Activated T-cell treated with anti-CD3 and anti-CD28 coated beads, Interleukin-2, amount 50 U/mL, for 72 hours (primary cell): ENCODE data around the gene FMN1. TPM values are rescaled to one million over a fixed set of nuclear protein-coding genes. Genes with fewer than 3 reads are reported as not detected.

Experiments used
- ATAC-seq, 2 donors: fragments of 150-1000 bp; cut with Tn5 transposase; replicated peaks in 1 of 2; 2 replicates each; pipeline ENCODE4 v1.10.0; 2021; ENCODE audit warnings: moderate library complexity in 2 of 2, mild to moderate bottlenecking in 1 of 2
- DNase-seq, 2 donors: peaks; one replicate each; pipeline ENCODE4 v3.0.0; 2021 to 2022; ENCODE audit warnings: mixed read lengths in 1 of 2
- H3K27ac Mint-ChIP-seq: one replicate; pipeline ENCODE4 v1.8.0; 2022; ENCODE audit warnings: mild to moderate bottlenecking, moderate library complexity, mixed read lengths
- H3K27me3 Mint-ChIP-seq: one replicate; pipeline ENCODE4 v1.8.0; 2022; ENCODE audit warnings: low read depth, mixed read lengths
- H3K36me3 Mint-ChIP-seq, 2 donors: one replicate each; pipeline ENCODE4 v1.8.0; 2022; ENCODE audit warnings: mixed read lengths in 2 of 2, mild to moderate bottlenecking in 1 of 2; ENCODE audit not compliant: insufficient read depth in 2 of 2
- H3K4me1 Mint-ChIP-seq: one replicate; pipeline ENCODE4 v1.8.0; 2022; ENCODE audit warnings: low read depth, mixed read lengths
- H3K4me3 Mint-ChIP-seq, 2 donors: one replicate each; pipeline ENCODE4 v1.8.0; 2022; ENCODE audit warnings: mild to moderate bottlenecking in 2 of 2, mixed read lengths in 2 of 2, moderate library complexity in 2 of 2
- H3K9me3 Mint-ChIP-seq, 2 donors: one replicate each; pipeline ENCODE4 v1.8.0; 2022; ENCODE audit warnings: mixed read lengths in 2 of 2
- total RNA-seq, 2 donors: library from RNA; stranded (reverse); gene quantifications; one replicate each; pipeline ENCODE4 v1.2.3, GENCODE V29; 2022

The FMN1 gene
- total RNA-seq, 2 donors from 2014 or later, result 0.74 to 1.1 TPM

DNA sequence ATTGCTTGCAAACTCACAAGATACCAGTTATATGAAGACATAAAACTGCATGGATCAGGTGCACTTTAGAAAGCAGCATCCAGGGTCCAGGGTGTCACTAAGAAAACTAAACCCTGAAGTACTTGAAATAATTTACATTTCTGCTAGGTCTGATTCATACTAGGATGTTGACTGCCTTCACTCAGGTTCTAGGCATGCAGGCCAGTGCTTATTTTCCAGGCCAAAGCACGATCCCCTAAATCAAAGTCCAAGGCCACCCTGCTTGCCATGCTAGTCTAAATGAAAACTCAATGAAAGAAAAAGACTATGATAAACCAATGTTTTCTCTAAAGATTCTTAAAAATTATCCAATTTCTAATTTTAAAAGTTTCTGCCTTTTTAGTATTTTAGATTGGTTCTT, 427.3 kb downstream of the FMN1 start:
- H3K27me3 Mint-ChIP-seq, result peaks cover 7% of the 10 kb centered on the region
- H3K9me3 Mint-ChIP-seq, result no peaks in the 10 kb centered on the region
- H3K27ac Mint-ChIP-seq, result no peak overlapping the region
- ATAC-seq (no peak), DNase-seq (no peak)
- H3K4me3 Mint-ChIP-seq, result no peak overlapping the region
- no peaks in the 10 kb centered on the region for H3K4me1 Mint-ChIP-seq
- H3K36me3 Mint-ChIP-seq, result no peaks in the 10 kb centered on the region

GRCh38 chr15:32766101-32766500, 428.4 kb downstream of the FMN1 start:
- Mint-ChIP-seq H3K36me3 (no peaks in the 10 kb centered on the region), H3K4me3 (no peak overlapping the region), H3K27ac (no peak overlapping the region), H3K4me1 (no peaks in the 10 kb centered on the region), H3K9me3 (no peaks in the 10 kb centered on the region), H3K27me3 (peaks cover 15% of the 10 kb centered on the region)
- ATAC-seq (no peak), DNase-seq (no peak)

GRCh38 chr15:32765236-32765635, 429.3 kb downstream of the FMN1 start:
- H3K36me3 Mint-ChIP-seq, result no peaks in the 10 kb centered on the region
- peaks cover 23% of the 10 kb centered on the region for H3K27me3 Mint-ChIP-seq
- ATAC-seq (no peak), DNase-seq (no peak)
- no peak overlapping the region for H3K4me3 Mint-ChIP-seq
- H3K27ac Mint-ChIP-seq, result no peak overlapping the region
- no peaks in the 10 kb centered on the region for H3K4me1 Mint-ChIP-seq
- H3K9me3 Mint-ChIP-seq, result no peaks in the 10 kb centered on the region

GRCh38 chr15:32763295-32763694, 431.2 kb downstream of the FMN1 start:
- no peak for DNase-seq
- H3K4me1 Mint-ChIP-seq, result no peaks in the 10 kb centered on the region
- no peaks in the 10 kb centered on the region for H3K36me3 Mint-ChIP-seq
- ATAC-seq, result no peak
- H3K9me3 Mint-ChIP-seq, result no peaks in the 10 kb centered on the region
- H3K27ac Mint-ChIP-seq, result no peak overlapping the region
- peaks cover 32% of the 10 kb centered on the region for H3K27me3 Mint-ChIP-seq
- H3K4me3 Mint-ChIP-seq, result no peak overlapping the region

DNA sequence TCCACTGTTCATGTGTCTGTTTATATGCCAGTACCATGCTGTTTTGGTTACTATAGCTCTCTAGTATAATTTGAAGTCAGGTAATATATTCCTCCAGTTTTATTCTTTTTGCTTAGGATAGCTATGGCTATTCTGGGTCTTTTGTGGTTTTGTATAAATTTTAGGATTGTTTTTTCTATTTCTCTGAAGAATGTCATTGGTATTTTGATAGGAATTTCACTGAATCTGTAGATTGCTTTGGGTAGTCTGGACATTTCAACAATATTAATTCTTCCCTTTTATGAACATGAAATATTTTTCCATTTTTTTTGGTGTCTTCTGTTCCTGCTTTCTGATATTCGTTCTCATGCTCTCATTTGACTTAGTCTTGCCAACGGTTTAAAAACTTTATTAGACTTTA, 437.1 kb downstream of the FMN1 start:
- DNase-seq (no peak), ATAC-seq (no peak)
- Mint-ChIP-seq H3K9me3 (no peaks in the 10 kb centered on the region), H3K27me3 (peaks cover 64% of the 10 kb centered on the region), H3K4me3 (no peak overlapping the region), H3K4me1 (no peaks in the 10 kb centered on the region), H3K27ac (no peak overlapping the region), H3K36me3 (no peaks in the 10 kb centered on the region)

DNA sequence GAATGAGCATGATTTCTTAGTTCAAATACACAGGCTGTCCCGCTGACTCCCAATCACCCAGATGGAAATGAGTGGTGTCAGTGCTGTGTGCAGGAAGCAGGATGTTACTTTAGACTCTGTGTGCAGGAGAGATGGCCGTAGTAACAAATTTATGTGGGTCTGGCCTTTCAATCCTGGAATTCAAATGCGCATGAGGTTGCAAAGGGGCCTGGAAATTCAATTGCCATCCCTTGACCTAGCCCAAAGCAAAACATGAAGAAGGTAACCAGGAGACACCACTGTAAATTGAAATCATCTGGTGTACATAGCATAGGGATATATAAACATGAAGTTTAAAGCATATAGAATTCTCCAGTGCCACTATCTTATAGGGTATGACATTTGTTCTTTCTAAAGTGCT, 443.5 kb downstream of the FMN1 start:
- Mint-ChIP-seq H3K9me3 (no peaks in the 10 kb centered on the region), H3K4me1 (no peaks in the 10 kb centered on the region), H3K36me3 (no peaks in the 10 kb centered on the region), H3K4me3 (no peak overlapping the region), H3K27ac (no peak overlapping the region), H3K27me3 (peaks cover 14% of the 10 kb centered on the region)
- DNase-seq (no peak), ATAC-seq (no peak)

DNA sequence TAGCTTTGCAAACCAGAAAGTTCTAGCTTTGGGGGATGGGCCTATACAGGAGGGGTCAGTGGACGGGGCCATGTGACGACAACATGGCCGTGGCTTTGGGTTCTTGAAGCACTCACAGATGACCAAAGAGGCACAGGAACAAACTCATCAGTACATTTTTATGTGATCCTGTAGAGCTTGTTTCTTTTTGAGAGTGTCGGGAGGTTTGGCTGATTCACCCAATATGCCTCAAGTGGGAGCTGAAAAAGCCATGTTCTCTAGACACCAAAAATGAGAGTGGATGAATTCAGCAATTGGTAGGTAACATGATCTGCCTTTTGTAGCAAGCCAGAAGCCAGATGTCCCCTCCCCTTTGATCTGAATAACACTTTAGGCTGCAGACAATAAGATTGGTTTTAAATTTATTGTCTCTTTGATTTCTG, 446.6 kb downstream of the FMN1 start:
- no peak overlapping the region for H3K27ac Mint-ChIP-seq
- H3K4me3 Mint-ChIP-seq, result no peak overlapping the region
- H3K4me1 Mint-ChIP-seq, result no peaks in the 10 kb centered on the region
- peaks cover 6% of the 10 kb centered on the region for H3K27me3 Mint-ChIP-seq
- no peaks in the 10 kb centered on the region for H3K9me3 Mint-ChIP-seq
- H3K36me3 Mint-ChIP-seq, result no peaks in the 10 kb centered on the region
- ATAC-seq, result no peak
- DNase-seq, result no peak

GRCh38 chr15:32746116-32746857, 448.2 kb downstream of the FMN1 start:
- ATAC-seq, result no peak
- no peaks in the 10 kb centered on the region for H3K4me1 Mint-ChIP-seq
- H3K27ac Mint-ChIP-seq, result no peak overlapping the region
- no peaks in the 10 kb centered on the region for H3K36me3 Mint-ChIP-seq
- DNase-seq, result no peak
- no peak overlapping the region for H3K4me3 Mint-ChIP-seq
- no peaks in the 10 kb centered on the region for H3K27me3 Mint-ChIP-seq
- no peaks in the 10 kb centered on the region for H3K9me3 Mint-ChIP-seq

GRCh38 chr15:32743411-32744140, 450.9 kb downstream of the FMN1 start:
- Mint-ChIP-seq H3K4me1 (no peaks in the 10 kb centered on the region), H3K27ac (no peak overlapping the region), H3K4me3 (no peak overlapping the region), H3K9me3 (peaks cover 2 to 4% of the 10 kb centered on the region in 2 donors), H3K27me3 (peaks cover 19% of the 10 kb centered on the region), H3K36me3 (peaks cover 0 to 2% of the 10 kb centered on the region in 2 donors)
- DNase-seq, result no peak
- ATAC-seq, result no peak

GRCh38 chr15:32739522-32740063, 454.9 kb downstream of the FMN1 start:
- Mint-ChIP-seq H3K4me3 (no peak overlapping the region), H3K4me1 (no peaks in the 10 kb centered on the region), H3K36me3 (peaks cover 0 to 2% of the 10 kb centered on the region in 2 donors), H3K27me3 (peaks cover 28% of the 10 kb centered on the region), H3K9me3 (peaks cover 2 to 4% of the 10 kb centered on the region in 2 donors), H3K27ac (no peak overlapping the region)
- DNase-seq, result no peak
- no peak for ATAC-seq

DNA sequence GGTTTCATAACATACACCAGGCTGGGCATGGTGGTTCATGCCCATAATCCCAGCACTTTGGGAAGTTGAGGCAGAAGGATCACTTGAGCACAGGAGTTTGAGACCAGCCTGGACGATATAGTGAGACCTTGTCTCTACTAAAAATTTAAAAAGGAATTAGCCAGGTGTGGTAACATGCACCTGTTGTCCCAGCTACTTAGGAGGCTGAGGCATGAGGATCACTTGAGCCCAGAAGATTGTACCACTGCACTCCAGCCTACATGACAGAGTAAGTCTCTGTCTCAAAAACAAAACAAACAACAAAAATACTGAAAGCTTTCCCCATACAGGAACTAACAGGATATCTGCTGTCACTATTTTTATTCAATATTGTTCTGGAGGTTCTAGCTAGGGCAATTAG, 455.8 kb downstream of the FMN1 start:
- Mint-ChIP-seq H3K9me3 (peaks cover 2 to 4% of the 10 kb centered on the region in 2 donors), H3K27ac (no peak overlapping the region), H3K36me3 (peaks cover 0 to 2% of the 10 kb centered on the region in 2 donors), H3K4me1 (no peaks in the 10 kb centered on the region), H3K4me3 (no peak overlapping the region), H3K27me3 (peaks cover 38% of the 10 kb centered on the region)
- DNase-seq (no peak), ATAC-seq (no peak)

DNA sequence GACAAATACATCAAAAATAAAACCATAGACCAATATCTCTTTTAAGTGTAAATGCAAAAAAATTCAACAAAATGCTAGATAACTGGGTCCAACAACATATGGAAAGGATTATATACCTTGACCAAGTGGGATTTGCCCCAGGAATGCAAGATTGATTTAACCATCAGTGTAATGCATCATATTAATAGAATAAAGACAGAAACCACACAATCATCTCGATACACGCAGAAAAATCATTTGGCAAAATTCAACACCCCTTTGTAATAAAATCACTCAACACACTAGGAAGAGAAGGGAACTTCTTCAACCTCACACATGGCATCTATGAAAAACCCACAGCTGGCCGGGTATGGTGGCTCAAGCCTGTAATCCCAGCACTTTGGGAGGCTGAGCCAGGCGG, 457.2 kb downstream of the FMN1 start:
- Mint-ChIP-seq H3K4me3 (no peak overlapping the region), H3K4me1 (no peaks in the 10 kb centered on the region), H3K36me3 (peaks cover 0 to 2% of the 10 kb centered on the region in 2 donors), H3K27me3 (peaks cover 50% of the 10 kb centered on the region), H3K9me3 (peaks cover 2 to 4% of the 10 kb centered on the region in 2 donors), H3K27ac (no peak overlapping the region)
- ATAC-seq (no peak), DNase-seq (no peak)

DNA sequence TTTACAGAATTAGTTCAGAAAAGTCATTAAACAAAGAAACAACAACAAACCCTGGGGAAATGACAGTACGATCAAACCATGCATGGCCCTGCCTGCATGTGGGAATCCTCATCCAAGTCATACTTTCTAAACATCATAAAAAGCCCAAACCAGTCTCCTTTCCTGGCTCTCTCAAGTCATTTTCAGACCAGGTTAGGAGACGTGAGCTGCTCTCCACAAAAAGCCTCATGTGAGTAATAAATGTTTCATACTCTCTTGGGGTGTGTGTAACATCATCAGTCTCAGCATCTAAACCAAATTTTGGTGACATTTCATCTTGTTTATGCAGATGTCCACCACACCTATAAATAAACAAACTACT, 457.8 kb downstream of the FMN1 start:
- DNase-seq (no peak), ATAC-seq (no peak)
- Mint-ChIP-seq H3K9me3 (peaks cover 2 to 4% of the 10 kb centered on the region in 2 donors), H3K4me1 (no peaks in the 10 kb centered on the region), H3K36me3 (peaks cover 0 to 2% of the 10 kb centered on the region in 2 donors), H3K4me3 (no peak overlapping the region), H3K27ac (no peak overlapping the region), H3K27me3 (peaks cover 56% of the 10 kb centered on the region)
